Measurements from ENCODE around the gene SLC26A5.

Gene SLC26A5

GRCh38 chr7:103437623-103438022, 8.4 kb downstream of the SLC26A5 start:
- TF ChIP-seq REST (IDR thresholded peaks at IDR 0.05; ENCODE audit: low read depth) (no peak), CEBPB (IDR thresholded peaks at IDR 0.05) (no peak), NFIC (IDR thresholded peaks at IDR 0.05) (no peak), FOXM1 (IDR thresholded peaks at IDR 0.05; ENCODE audit: borderline replicate concordance, low read depth) (no peak), TAF1 (IDR thresholded peaks at IDR 0.05; ENCODE audit: low read depth) (no peak), EGR1 (IDR thresholded peaks at IDR 0.05) (no peak), RAD21 (IDR thresholded peaks at IDR 0.05; ENCODE audit: low read depth) (no peak), MAX (IDR thresholded peaks at IDR 0.05) (no peak), TCF12 (IDR thresholded peaks at IDR 0.05; ENCODE audit: low read depth) (no peak), EP300 (IDR thresholded peaks at IDR 0.05; ENCODE audit: borderline replicate concordance) (no peak), CREB1 (IDR thresholded peaks at IDR 0.05; ENCODE audit: low read depth) (no peak)

- TF ChIP-seq CREB1 (IDR thresholded peaks at IDR 0.05; ENCODE audit: low read depth) (no peak), TCF12 (IDR thresholded peaks at IDR 0.05; ENCODE audit: low read depth) (no peak), REST (IDR thresholded peaks at IDR 0.05; ENCODE audit: low read depth) (no peak), USF1 (IDR thresholded peaks at IDR 0.05) (no peak), MAX (IDR thresholded peaks at IDR 0.05) (no peak), CEBPB (IDR thresholded peaks at IDR 0.05) (no peak), FOXM1 (IDR thresholded peaks at IDR 0.05; ENCODE audit: borderline replicate concordance, low read depth) (no peak), TAF1 (IDR thresholded peaks at IDR 0.05; ENCODE audit: low read depth) (no peak), RAD21 (IDR thresholded peaks at IDR 0.05; ENCODE audit: low read depth) (no peak), EP300 (IDR thresholded peaks at IDR 0.05; ENCODE audit: borderline replicate concordance) (no peak), EGR1 (IDR thresholded peaks at IDR 0.05) (no peak), NFIC (IDR thresholded peaks at IDR 0.05) (no peak), TEAD4 (IDR thresholded peaks at IDR 0.05) (no peak), YY1 (IDR thresholded peaks at IDR 0.05; ENCODE audit: low read depth) (no peak), ZBTB7A (IDR thresholded peaks at IDR 0.05; ENCODE audit: low read depth) (no peak)
Measured at GRCh38 chr7:103432712-103433111, 13.3 kb downstream of the SLC26A5 start.

GRCh38 chr7:103425177-103425576, 20.8 kb downstream of the SLC26A5 start:
- TF ChIP-seq CREB1 (IDR thresholded peaks at IDR 0.05; ENCODE audit: low read depth): no peak
- no peak for TF ChIP-seq CEBPB (IDR thresholded peaks at IDR 0.05)
- TF ChIP-seq EGR1 (IDR thresholded peaks at IDR 0.05): no peak
- TF ChIP-seq TAF1 (IDR thresholded peaks at IDR 0.05; ENCODE audit: low read depth): no peak
- no peak for TF ChIP-seq REST (IDR thresholded peaks at IDR 0.05; ENCODE audit: low read depth)
- no peak for TF ChIP-seq MAX (IDR thresholded peaks at IDR 0.05)
- no peak for TF ChIP-seq TEAD4 (IDR thresholded peaks at IDR 0.05)
- no peak for TF ChIP-seq NFIC (IDR thresholded peaks at IDR 0.05)
- TF ChIP-seq EP300 (IDR thresholded peaks at IDR 0.05; ENCODE audit: borderline replicate concordance): no peak
- TF ChIP-seq FOXM1 (IDR thresholded peaks at IDR 0.05; ENCODE audit: borderline replicate concordance, low read depth): no peak
- no peak for TF ChIP-seq YY1 (IDR thresholded peaks at IDR 0.05; ENCODE audit: low read depth)
- no peak for TF ChIP-seq USF1 (IDR thresholded peaks at IDR 0.05)
- no peak for TF ChIP-seq ZBTB7A (IDR thresholded peaks at IDR 0.05; ENCODE audit: low read depth)
- TF ChIP-seq RAD21 (IDR thresholded peaks at IDR 0.05; ENCODE audit: low read depth): no peak
- no peak for TF ChIP-seq TCF12 (IDR thresholded peaks at IDR 0.05; ENCODE audit: low read depth)

- TF ChIP-seq YY1 (IDR thresholded peaks at IDR 0.05; ENCODE audit: low read depth): no peak
- TF ChIP-seq EGR1 (IDR thresholded peaks at IDR 0.05): no peak
- no peak for TF ChIP-seq NFIC (IDR thresholded peaks at IDR 0.05)
- TF ChIP-seq CREB1 (IDR thresholded peaks at IDR 0.05; ENCODE audit: low read depth): no peak
- TF ChIP-seq REST (IDR thresholded peaks at IDR 0.05; ENCODE audit: low read depth): no peak
Measured at GRCh38 chr7:103423467-103424179, 22.4 kb downstream of the SLC26A5 start.

Data from Ishikawa (cell line).